ENCODE results near the gene TSPAN9. TPM values are rescaled to one million over a fixed set of nuclear protein-coding genes. Genes with fewer than 3 reads are reported as not detected.

The TSPAN9 gene
- total and polyA plus RNA-seq, 11 donors, result 70.0 to 387 (median 151) TPM

GRCh38 chr12:3141339-3142321 is 64.5 kb downstream of the TSPAN9 start:
- Histone ChIP-seq H3K9me3 (no peaks in the 10 kb centered on the region), H3K27ac (peak overlapping the region in 9 of 12 donors; percentile 44 to 80 (median 60)), H3K27me3 (no peaks in the 10 kb centered on the region), H3K4me3 (no peak overlapping the region), H3K36me3 (no peaks in the 10 kb centered on the region), H3K4me1 (peaks cover 3 to 86% (median 60%) of the 10 kb centered on the region in 12 donors)
- TF ChIP-seq POLR2A (IDR thresholded peaks at IDR 0.05) (no peak), CTCF (IDR thresholded peaks at IDR 0.05) (peak in 1 of 12 donors; percentile 8)
- intact Hi-C loops (cut with DNase I), result no loop called here
- 49 to 63% (median 55%) methylated on average over 21 to 25 of the region's 25 CpGs for WGBS, 4 donors
- ATAC-seq (peak in 3 of 4 donors; percentile 25 to 33 (median 33)), DNase-seq (peak in 3 of 5 donors; percentile 33 to 66 (median 54))

GRCh38 chr12:3142386-3142785 is 65.2 kb downstream of the TSPAN9 start:
- no peak for DNase-seq
- WGBS, 4 donors, result 87 to 94% (median 88%) methylated on average over 14 of the region's 14 CpGs
- H3K4me3 ChIP-seq, result no peak overlapping the region

GRCh38 chr12:3144495-3144894 is 67.3 kb downstream of the TSPAN9 start:
- intact Hi-C loops (cut with DNase I), result no loop called here
- TF ChIP-seq CTCF (IDR thresholded peaks at IDR 0.05) (no peak), POLR2A (IDR thresholded peaks at IDR 0.05) (no peak)
- peak overlapping the region in 10 of 12 donors; percentile 12 to 77 (median 64) for H3K27ac ChIP-seq
- ATAC-seq (no peak), DNase-seq (peak in 1 of 5 donors; percentile 17)
- no peaks in the 10 kb centered on the region for H3K9me3 ChIP-seq
- H3K36me3 ChIP-seq, result no peaks in the 10 kb centered on the region
- 89 to 96% (median 92%) methylated on average over 6 to 7 of the region's 7 CpGs for WGBS, 4 donors
- no peaks in the 10 kb centered on the region for H3K27me3 ChIP-seq
- H3K4me1 ChIP-seq, result peaks cover 12 to 81% (median 57%) of the 10 kb centered on the region in 12 donors
- no peak overlapping the region for H3K4me3 ChIP-seq

More at GRCh38 chr12:3142386-3142785, 65.2 kb downstream of the TSPAN9 start:
- no peak for ATAC-seq
- intact Hi-C loops (cut with DNase I), result no loop called here
- Histone ChIP-seq H3K9me3 (no peaks in the 10 kb centered on the region), H3K27ac (peak overlapping the region in 3 of 12 donors; percentile 60 to 80 (median 66)), H3K27me3 (no peaks in the 10 kb centered on the region), H3K36me3 (no peaks in the 10 kb centered on the region), H3K4me1 (peaks cover 3 to 79% (median 55%) of the 10 kb centered on the region in 12 donors)
- TF ChIP-seq POLR2A (IDR thresholded peaks at IDR 0.05) (no peak), CTCF (IDR thresholded peaks at IDR 0.05) (no peak)

- Histone ChIP-seq H3K4me1 (peaks cover 12 to 81% (median 57%) of the 10 kb centered on the region in 12 donors), H3K4me3 (no peak overlapping the region), H3K36me3 (no peaks in the 10 kb centered on the region), H3K27ac (peak overlapping the region in 10 of 12 donors; percentile 12 to 77 (median 64)), H3K9me3 (no peaks in the 10 kb centered on the region), H3K27me3 (no peaks in the 10 kb centered on the region)
- peak; percentile 85 to 90 (median 88) for ATAC-seq
- 43 to 60% (median 50%) methylated on average over 13 of the region's 13 CpGs for WGBS, 4 donors
- intact Hi-C loops (cut with DNase I), result loop anchor here in 1 of 10 donors (5.0 kb wide), 1 partner anchor 37 kb away; no protein-coding TSS in a partner anchor
- TF ChIP-seq CTCF (IDR thresholded peaks at IDR 0.05) (peak in 2 of 12 donors; percentile 14 to 27), POLR2A (IDR thresholded peaks at IDR 0.05) (no peak)
- peak; percentile 69 to 94 (median 79) for DNase-seq
Measured at GRCh38 chr12:3145033-3145432, 67.9 kb downstream of the TSPAN9 start.

Measured in heart left ventricle (tissue), 16 donors.